ENCODE results near the gene ITIH1.

Gene ITIH1

DNA sequence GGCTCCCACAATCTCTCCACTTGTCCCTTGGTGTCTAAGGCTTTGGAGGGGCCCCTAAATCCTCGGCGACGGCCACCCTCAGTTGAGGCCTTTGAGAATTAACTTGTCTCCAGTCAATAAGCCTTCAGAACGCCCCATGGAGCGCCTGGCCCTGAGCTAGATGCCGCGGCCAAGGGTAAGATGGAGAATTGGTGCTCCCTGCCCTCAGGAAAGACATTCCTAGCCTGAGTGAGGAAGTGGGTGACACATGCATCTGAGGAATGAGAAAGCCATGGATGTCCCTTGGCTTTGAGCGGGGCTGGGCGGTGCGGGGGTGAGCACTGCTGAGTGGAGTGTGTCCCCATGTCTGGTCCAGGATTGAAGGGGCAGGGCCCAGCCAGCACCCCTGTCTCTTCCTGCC, 39.8 kb downstream of the ITIH1 start:
- no peak for DNase-seq

DNA sequence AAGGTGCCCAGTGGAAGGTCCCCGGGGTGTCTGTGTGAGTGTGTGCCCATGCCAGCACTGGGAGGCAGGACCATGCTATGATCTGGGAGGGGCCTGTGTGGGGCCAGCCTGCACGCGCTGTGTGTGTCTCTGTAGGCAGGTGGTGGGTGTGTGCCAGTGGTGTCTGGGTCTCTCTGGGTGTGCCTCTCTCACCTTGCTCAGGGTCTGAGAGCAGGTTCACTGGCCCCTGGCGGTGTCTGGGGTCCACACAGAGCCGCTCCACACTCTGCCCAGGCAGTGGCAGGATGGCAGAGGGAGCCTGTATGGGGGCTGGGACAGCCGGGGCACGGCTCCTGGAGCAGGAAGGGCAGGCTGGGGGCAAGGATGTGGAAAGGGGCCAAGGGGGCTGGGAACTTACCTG, 40.5 kb downstream of the ITIH1 start:
- DNase-seq, result no peak

DNA sequence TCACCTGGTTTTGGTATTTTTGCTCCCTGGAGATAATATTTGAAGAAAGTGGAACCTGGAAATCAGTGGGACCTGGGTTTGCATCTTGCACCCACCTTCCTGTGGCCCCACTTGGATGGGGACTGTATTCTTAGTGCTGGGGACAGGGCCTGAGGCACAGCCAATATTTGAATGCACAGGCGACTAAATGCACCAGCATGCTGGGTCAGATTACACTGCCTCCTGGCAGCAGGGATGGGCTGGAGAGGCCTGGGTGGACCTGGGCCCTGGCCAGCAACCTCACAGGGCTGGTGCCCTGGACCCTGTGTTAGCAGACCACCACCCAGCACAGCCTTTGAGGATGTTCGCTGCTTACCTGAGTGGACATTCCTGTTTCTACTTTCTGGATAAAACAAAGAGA, 42.5 kb downstream of the ITIH1 start:
- no peak for DNase-seq

DNA sequence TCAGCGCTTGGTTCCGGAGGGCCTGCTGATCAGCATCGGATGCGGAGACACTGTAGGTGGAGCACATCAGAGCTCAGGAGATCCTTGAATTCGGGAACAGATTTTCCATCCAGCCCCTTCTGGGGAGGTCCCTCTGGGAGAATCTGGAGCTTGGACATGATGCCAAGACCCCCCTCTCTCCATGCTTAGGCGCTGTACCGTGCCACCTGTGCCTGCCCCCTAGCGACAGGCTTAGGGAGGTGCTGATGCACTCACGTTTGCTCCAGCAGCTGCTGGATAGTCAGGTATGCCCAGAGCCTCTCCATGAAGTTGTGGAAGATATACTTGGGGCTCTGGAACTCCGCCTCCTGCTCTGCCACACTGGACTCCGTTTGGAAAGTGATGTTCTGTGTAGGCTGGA, 43.3 kb downstream of the ITIH1 start:
- no peak for DNase-seq

GRCh38 chr3:52822363-52822762, 45.0 kb downstream of the ITIH1 start:
- no peak for DNase-seq

GRCh38 chr3:52824037-52824436, 46.6 kb downstream of the ITIH1 start:
- no peak for DNase-seq

- no peak for DNase-seq
These were observed 50.0 kb downstream of the ITIH1 start for GRCh38 chr3:52827441-52827840.

DNA sequence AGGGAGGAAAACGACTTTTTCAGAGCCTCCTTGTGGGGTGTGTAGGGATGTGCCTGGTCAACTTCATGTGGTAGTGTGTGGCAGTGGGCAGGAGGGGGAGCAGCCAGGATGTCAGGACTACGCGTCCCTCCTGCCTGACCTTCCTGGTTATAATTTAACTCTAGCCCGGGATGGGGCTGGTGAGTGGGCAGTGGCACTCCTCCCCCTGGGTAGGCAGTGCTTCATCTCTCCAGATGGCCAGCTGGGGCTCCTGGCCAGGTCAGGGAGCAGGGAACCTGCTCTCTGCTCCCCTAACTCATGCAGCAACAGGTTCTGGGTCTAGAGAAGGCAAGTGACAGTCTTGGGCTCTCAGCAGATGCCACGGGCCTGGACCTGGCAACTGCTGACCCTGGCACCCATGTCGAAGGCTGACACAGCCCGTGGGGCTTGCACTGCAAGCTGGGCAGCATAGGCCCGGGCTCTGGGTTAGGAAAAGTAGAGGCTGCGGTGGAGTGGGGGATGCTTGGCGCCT, 50.5 kb downstream of the ITIH1 start:
- DNase-seq, result no peak

- no peak for DNase-seq
These were observed 52.1 kb downstream of the ITIH1 start for GRCh38 chr3:52829482-52829881.

DNA sequence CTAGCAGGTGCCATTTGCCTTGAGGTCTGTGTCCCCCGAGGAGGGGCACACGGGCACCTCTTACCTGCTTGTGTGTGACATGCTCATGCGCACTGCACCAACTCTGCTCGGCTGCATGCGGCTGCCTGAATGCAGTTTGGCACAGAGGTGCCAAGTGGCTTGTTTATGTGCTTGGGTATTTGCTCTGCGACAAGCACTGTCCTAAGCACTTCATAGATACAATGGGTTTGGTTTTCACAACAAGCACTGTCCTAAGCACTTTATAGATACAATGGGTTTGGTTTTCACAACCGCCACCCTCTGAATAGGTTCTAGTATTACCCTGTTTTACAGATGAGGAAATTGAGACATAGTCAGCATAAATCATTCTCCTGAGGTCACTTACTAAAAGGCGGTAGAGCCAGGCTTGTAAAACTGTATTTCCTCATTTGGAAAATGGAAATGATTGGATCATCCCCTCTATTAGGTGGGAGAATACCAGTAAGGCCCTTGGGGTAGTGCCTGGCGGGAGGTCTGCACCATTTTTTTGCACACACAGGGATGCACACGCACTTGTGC, 52.6 kb downstream of the ITIH1 start:
- DNase-seq, result no peak

- DNase-seq, result no peak
These were observed 53.3 kb downstream of the ITIH1 start, which contains the start of gene ITIH4 for GRCh38 chr3:52830535-52831258. Gene ITIH4 (minus strand): TSS chr3:52830672. CDS start chr3:52830642, 30 bp downstream.

DNA sequence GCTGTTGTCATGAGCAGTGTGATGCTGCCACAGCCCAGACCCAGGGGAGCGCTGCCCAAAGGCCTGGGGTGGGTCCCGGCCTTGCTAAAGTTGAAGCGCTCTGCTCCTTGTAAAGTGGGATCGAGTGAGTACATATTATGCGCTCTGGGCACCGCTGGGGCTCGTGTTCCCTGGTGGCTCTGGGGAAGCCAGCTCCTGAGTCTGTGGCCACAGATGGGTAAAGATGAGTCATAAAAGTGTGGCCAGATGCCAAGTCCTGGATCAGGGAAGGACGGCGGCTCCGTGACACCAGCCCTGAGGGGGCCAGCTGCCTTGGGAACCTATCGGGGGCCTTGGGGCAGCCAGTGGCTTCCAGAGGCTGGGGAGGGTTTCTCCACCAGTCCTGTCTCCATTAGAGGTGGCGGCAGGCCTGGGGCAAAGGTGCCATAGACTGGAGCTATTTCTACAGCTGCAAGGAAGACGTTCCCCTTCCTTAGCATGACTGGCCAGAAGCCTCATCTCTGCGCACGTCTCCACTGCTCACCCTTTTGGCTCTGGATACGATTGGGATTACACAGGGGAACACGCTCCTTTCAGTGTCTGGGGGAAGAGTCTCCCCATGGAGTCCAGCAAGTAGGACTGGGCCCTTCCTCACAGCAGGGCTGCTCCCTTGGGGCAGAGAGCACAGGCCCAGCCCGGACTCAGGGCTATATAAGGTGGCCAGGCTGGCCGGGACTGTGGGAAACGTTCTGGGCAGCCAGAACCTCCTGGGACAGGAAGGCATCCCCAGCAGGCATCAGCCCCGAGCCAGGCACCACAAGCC, 54.3 kb downstream of the ITIH1 start:
- DNase-seq, result no peak

DNA sequence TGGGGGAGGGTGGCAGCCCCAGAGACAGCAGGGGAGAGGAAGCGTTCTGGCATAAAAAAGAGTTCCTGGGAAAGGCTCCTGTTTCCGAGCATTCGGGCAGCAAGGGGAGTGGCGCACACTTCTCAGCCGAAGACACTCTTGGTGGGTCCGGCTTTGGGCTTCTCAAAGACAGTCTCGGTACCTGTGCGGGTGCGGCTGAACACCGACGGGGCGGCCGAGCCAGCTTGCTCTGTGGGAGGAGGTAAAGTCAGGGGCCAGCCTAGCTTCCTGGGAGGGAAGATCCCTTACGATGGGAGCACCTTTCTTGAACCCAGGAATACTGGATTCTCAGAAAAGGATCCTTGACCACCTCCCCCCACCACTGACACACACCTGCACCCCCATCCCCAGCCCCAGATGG, 55.8 kb downstream of the ITIH1 start:
- DNase-seq, result no peak

GRCh38 chr3:52834871-52835501, 57.6 kb downstream of the ITIH1 start, which contains the start of gene MUSTN1:
Gene MUSTN1 (minus strand): TSS chr3:52835019. CDS start chr3:52834948, 71 bp downstream.
- DNase-seq, result no peak

DNA sequence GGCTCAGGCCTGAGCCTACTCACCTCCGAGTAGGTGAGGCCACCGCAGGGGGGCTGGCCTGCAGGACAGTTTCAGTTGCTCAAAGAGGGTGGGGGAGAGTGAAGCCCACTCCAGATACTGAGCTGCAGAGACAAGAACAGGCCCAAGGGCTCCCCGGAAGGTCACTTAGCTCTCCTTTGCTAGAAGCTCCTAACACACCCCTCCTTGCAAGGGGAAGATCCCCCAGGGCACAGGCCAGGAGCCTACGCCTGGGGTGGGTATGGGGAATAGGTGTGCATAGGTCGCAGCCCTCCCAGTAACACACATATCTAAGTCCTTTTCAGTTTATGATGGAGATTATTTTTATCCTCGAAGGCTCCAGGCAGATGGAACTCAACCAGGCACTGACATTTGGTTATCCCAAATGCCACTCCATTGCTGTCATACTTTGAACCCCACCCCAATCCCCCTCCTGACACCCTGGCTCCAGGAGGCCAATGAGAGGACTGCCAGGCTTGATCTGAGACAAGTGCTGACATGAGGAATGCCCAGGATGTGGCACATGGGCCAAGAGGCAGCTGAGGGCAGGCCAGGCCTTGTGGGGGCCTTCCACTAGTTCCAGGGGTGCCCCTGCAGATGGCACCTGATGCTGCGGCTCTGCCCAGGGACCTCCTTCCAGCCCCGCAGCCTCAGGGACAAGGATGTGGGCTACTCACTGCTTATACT, 58.5 kb downstream of the ITIH1 start:
- DNase-seq, result no peak

DNA sequence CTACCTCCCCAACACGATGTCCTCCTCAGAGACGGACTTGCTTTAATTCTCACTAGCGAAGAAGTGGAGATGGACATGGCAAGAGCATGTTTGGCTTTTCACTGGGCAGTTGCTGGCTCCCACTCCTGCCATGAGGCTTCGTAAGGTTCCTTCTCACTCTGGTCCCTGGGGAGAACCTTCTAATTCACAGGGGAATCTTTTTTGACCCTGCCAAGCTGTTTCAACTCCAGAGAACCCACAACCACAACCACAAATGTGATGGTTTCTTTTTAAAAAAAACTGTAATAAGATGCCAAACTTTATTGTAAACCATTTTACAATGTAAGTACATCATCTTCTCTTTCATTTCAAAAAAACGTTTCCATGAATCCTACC, 59.1 kb downstream of the ITIH1 start:
- DNase-seq, result no peak

DNA sequence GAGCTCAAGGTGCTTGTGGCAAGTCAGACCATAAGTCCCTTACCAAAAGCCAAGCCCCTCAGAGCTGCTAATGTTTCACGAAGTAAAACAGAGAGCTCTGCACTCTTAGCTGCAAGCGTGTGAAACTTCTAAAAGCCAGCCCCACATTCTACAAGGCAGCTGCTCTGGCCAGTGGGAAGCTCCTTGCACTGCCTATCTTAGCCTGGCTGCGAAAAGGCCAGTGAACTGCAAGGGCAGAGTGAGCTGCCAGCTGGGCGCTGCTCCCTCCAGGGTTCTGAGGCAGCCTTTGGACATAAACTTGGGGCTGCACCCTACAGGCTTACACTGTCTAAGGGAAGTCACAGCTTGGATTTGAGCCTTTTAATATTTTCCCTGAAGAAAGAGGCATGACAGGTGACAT, 59.6 kb downstream of the ITIH1 start:
- no peak for DNase-seq

DNA sequence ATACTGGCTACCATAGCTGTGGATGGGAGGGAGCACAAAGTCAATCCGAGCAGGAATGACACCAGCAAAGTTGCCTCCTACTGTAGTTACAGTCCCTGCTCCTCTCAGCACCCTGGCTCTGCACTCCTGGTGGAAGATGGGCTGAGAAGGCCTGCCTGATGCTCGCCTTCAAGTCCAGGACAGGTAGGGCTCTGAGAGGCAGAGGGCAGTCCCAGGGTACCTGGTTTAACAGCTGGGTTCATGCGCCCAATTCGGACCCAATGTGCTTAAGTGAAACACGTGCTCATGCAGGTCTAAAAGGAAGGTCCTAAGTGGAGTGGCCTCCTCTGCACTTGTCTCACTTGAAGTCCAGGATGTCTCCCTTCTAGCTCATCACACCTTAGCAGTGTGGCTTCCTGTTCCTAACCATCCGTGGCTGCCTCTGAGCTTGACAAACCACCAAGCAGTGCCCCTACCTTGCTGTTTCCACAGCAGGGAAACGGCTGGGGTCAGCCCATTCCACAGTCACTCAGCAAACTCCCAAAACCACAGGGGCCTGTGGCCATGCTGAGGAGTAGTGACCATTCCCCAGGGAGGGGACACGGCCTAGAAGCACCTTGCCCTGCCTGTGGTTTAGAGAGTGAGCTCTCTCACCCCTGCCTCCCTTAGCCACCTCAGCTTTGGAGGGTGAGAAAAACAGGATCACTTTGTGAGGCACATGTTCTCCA, 61.3 kb downstream of the ITIH1 start:
- no peak for DNase-seq

GRCh38 chr3:52839268-52839575, 61.8 kb downstream of the ITIH1 start:
- no peak for DNase-seq

- no peak for DNase-seq
These were observed 62.6 kb downstream of the ITIH1 start for GRCh38 chr3:52839892-52840545.

GRCh38 chr3:52841211-52841980, 64.0 kb downstream of the ITIH1 start:
- DNase-seq, result no peak

Data from NCI-H526 treated with DMSO at 0.1 percent for 48 hours (cell line).